ENCODE data around the gene PGRMC1.
"Not testable (repeated sequence)": the region's sequence is repeated elsewhere in the genome, so short reads cannot be mapped to it uniquely, and the experiment has no call there.

PGRMC1 gene

DNA sequence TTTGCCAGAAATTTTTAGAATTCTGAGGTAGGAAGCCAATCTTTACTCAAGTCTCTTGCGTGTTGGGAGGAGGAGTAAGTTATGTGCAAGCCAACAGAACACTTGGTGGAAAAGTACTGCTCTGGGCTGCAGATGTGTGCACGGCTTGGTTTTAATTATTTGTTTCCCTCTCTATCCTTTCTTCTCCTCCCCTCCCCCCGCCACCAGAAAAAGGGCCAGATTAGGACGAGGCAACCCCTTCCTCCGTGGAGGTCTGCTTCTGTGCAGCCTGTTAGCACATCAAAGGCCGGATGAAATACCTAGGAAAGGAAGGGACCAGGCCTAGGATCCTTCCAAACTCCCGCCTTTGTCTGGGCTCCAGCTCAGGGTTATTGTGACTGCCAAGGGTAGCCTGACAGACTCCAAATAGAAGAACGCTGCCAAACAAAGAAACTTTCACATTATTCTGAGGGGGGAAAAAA, 1.0 kb upstream of the PGRMC1 start:
- no peak for DNase-seq (ENCODE audit: low spot score)

DNA sequence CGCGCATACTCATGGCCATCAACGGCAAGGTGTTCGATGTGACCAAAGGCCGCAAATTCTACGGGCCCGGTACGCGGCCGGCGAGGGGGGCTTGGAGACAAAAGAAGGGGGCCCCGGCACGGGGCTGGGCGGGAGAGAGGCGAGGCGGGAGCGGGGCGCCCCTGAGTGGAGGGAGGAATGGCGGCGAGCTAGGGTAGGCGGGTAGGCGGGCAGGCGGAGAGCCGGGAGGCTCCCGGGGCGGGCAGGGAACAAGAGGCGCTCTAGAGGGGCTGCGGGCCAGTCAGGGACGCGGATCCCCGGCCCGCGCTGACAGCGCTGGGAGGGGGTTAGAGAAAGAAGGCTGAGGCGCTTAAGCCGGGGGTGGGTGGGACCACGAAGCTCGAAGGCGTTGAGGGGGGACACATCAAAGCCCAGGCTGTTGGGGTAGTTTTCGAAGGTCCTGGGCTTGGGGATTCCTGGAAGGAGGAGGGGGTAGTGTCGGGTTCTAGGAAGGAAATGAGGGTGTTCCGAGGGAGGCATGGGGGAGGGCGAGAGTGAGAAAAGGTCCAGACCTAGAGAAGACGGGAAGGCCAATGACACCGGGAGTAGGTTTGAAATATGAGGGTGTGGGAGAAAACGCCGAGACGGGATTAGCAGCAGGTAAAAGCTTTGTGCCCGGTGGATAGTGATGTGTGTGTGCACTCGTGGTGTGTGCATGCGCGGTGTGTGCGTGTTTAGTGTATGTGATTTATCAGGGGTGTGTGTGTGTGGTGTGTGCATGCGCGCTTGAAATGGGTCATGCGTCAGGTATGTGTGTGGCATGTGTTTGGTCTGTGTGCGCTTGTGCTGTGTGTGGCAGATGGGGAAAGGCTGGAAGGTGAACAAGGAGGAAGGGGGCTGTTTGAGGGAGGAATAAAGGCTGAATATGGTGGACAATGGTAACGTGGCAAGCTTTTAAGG, 807 bp downstream of the PGRMC1 start:
- DNase-seq (ENCODE audit: low spot score): peak; percentile 18

- no peak for DNase-seq (ENCODE audit: low spot score)
These were observed 1.5 kb downstream of the PGRMC1 start for GRCh38 chrX:119237562-119237942.

DNA sequence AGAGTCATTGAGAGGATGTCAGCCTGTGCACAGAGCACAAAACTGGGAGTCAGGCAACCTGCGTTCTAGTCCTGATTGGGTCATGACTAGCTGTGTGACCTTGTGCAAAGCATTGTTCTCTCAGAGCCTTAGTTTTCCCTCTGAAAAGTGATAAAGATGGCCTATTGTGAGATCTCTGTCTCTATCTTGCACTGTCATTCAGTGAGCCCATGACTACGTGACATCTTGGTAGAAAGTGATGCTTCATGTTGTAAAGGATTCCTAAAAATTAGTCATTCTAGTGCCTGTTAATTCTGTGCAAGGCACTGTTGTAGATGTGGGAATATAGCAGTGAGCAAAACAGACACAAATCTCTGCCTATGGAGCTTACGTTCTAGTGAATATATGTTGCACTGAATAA, 2.5 kb downstream of the PGRMC1 start:
- DNase-seq (ENCODE audit: low spot score): no peak

GRCh38 chrX:119240356-119240755, 4.3 kb downstream of the PGRMC1 start:
- DNase-seq (ENCODE audit: low spot score): no peak

DNA sequence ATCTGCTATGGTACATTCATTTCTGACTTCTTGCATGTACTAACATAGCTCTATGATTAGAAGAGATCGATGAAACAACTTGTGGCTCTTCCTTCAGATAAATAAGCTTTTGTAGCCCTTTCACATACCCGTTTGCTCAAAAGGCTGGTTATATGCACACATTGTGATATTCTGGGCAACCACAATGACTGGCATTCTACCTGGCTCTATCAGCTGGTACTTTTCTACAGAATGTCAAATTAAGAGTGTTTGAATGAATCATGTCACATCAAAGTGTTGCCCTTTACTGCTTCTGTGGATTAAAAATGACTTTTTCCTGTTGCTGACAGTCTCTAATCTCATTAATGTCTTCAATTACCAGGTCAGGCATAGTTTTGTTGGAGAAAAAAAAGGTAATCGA, 11.6 kb downstream of the PGRMC1 start:
- DNase-seq (ENCODE audit: low spot score): no peak

DNA sequence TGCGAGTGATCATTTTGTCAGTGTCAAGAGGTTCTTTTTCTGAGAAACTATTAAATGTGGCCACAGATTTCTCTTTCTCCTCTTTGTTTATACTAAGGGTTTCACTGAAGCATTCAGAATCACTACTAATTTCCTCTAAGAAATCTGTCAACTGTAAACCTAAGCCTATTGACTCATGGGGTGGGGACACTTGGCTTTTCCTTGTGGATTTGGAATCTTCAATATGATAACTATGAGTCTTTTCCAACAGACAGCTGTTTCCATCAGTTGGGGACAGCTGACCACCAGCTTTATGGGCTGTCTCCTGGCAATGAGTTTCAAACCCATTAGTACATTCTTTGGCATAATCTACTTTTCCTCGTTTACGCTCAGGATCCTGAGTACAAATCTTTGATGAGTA, 13.8 kb downstream of the PGRMC1 start:
- DNase-seq (ENCODE audit: low spot score): no peak

GRCh38 chrX:119251386-119251785, 15.3 kb downstream of the PGRMC1 start:
- DNase-seq (ENCODE audit: low spot score): no peak

DNA sequence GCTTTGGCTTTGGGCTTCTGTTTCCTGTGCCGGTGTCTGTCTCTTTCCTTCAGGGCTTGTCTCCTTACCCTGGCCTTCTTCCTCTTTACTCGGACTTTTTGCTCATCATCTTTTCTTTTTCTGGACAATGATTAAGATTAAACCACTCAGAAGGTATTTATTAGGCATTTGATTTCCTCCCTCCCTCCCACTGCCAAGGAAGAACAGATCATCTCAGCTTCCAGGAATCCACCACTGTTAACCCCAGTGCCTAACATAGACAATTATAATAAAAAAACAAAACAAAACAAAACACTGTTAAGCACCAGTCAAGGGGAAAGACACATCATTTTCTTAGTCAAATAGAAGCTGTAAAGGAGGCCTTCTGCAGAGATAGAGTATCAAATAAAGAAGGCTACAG, 16.6 kb downstream of the PGRMC1 start:
- no peak for DNase-seq (ENCODE audit: low spot score)

DNA sequence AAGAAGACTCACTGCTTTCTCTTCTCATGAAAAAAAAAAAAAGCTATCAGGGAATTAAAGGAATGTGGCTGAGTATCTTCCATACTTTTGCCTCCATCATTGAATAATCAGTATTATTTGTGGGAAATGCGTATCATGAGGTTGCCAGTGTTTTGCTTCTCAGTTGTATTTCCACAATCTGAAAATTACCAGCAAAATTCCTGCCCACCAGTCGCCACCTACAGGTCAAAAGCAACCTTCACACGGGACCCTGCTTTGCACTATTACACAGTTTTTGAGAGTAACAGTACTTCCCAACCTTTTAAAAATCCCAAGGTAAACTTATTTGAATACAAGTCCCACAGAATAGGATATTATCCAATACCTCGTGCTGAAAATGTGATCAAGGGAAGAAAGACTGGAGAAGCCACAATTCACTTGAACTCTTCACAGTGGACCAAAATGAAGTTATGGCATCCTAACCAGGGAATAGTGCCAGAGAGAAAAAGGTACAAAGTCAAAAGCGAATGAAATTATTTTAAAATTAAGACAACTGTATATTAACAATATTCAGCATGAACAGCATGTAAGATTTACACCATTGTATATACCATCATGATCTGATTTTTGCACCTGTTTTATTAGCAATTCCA, 30.4 kb downstream of the PGRMC1 start:
- peak; percentile 23 for DNase-seq (ENCODE audit: low spot score)

GRCh38 chrX:119267115-119267514, 31.0 kb downstream of the PGRMC1 start:
- DNase-seq (ENCODE audit: low spot score): not testable (repeated sequence)

DNA sequence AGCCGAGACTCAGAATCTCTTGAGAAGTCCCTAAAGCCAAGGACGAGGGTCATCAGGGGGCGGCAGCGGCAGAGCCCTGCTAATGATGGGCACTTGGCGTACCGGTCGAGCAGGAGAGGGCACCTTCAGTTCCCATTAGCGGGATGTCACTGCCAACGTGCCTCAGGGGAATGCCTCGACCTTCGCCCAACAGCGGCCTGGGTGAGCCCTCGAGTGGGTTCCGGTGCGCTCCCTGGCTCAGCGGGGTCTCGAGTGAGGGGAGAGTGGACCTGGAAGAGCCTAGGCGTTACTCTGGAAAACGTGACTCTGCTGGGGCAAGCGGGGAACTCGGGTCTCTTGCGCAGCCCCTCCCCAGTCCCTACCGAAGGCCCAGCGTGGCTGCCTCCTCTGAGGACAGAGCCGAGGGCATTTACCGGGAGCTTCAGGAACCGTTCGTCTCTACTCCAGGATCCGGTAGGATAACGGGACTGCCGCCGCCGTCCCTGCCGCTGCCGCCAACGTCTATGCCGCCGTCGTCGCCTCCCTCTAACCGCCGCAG, 36.9 kb downstream of the PGRMC1 start:
- DNase-seq (ENCODE audit: low spot score): no peak

- peak; percentile 40 for DNase-seq (ENCODE audit: low spot score)
These were observed 37.5 kb downstream of the PGRMC1 start for GRCh38 chrX:119273420-119274192.

- not testable (repeated sequence) for DNase-seq (ENCODE audit: low spot score)
These were observed 46.3 kb downstream of the PGRMC1 start for GRCh38 chrX:119282347-119282746.

- no peak for DNase-seq (ENCODE audit: low spot score)
These were observed 52.9 kb downstream of the PGRMC1 start for GRCh38 chrX:119288890-119289393.

DNA sequence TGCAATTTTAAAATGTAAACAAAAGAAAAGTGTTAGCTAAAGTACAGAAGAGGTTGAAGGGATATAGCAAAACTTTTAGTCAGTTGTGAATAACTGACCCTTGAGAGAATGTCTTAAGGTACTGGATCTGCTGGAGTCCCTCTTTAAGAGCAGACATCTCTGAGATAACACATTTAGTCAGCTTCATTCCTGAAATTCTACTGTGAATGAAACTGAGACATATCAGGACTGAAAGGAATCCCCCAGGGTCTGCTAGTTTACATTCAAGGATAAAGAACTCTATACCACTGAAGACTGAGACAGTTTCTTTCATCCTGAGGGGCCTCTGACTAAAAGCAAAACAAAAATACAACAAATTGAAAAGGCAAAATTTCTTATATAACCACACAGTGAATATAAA, 54.4 kb downstream of the PGRMC1 start:
- DNase-seq (ENCODE audit: low spot score): no peak

DNA sequence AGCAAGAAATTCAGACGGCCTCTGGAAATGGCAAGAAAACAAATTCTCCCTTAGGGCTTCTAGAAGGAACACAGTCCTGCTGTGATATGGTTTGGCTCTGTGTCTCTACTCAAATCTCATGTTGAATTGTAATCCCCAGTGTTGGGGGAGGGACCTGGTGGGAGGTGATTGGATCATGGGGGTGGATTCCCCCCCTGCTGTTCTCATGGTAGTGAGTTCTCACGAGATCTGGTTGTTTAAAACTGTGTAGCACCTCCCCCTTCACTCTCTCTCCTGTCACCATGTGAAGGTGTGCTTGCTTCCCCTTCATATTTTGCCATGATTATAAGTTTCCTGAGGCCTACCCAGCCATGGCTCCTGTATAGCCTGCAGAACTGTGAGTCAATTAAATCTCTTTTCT, 55.2 kb downstream of the PGRMC1 start:
- DNase-seq (ENCODE audit: low spot score): not testable (repeated sequence)

DNA sequence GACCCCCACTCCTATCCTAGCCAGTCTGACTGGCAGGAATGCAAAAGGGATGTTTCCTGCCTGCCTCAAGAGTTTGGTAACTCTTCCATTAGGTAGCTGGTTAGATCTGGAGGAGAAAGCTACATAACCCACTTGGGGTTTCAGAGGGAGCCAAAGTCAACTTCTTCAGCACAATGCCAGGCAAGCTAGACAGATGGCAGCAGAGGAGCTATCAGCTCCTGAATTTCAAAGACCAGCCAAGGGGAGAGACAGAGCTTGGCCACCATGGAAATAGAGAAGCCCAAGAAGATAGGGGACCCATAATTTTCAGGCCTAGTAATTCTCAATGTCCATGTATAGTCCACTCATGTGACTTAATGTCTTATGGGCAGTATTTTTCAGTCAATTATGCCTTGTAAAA, 56.4 kb downstream of the PGRMC1 start:
- no peak for DNase-seq (ENCODE audit: low spot score)
